ENCODE results near the gene SATB2. TPM values are rescaled to one million over a fixed set of nuclear protein-coding genes. Genes with fewer than 3 reads are reported as not detected.

SATB2 gene
- total RNA-seq, 1 donor from 2014 or later: 1.2 TPM

- no peaks in the 10 kb centered on the region for H3K9me3 ChIP-seq
- DNase-seq (ENCODE audit: low spot score in 2 of 2): no peak
- no peaks in the 10 kb centered on the region for H3K36me3 ChIP-seq
- no peak for TF ChIP-seq CTCF (IDR thresholded peaks at IDR 0.05)
- no peaks in the 10 kb centered on the region for H3K27me3 ChIP-seq
- H3K4me1 ChIP-seq: no peaks in the 10 kb centered on the region
- intact Hi-C loops (cut with DNase I): no loop called here
- no peak overlapping the region for H3K27ac ChIP-seq
- H3K4me3 ChIP-seq: no peak overlapping the region
Observed at GRCh38 chr2:199446996-199447576, 10.7 kb downstream of the SATB2 start.

GRCh38 chr2:199444749-199445148, 13.0 kb downstream of the SATB2 start:
- intact Hi-C loops (cut with DNase I): no loop called here
- H3K4me3 ChIP-seq: no peak overlapping the region
- no peak overlapping the region for H3K27ac ChIP-seq
- H3K27me3 ChIP-seq: no peaks in the 10 kb centered on the region
- no peaks in the 10 kb centered on the region for H3K36me3 ChIP-seq
- no peak for TF ChIP-seq CTCF (IDR thresholded peaks at IDR 0.05)
- no peaks in the 10 kb centered on the region for H3K4me1 ChIP-seq
- H3K9me3 ChIP-seq: no peaks in the 10 kb centered on the region
- no peak for DNase-seq (ENCODE audit: low spot score in 2 of 2)

- intact Hi-C loops (cut with DNase I): no loop called here
- Histone ChIP-seq H3K9me3 (no peaks in the 10 kb centered on the region), H3K4me3 (no peak overlapping the region), H3K4me1 (no peaks in the 10 kb centered on the region), H3K36me3 (no peaks in the 10 kb centered on the region), H3K27ac (no peak overlapping the region), H3K27me3 (no peaks in the 10 kb centered on the region)
- no peak for TF ChIP-seq CTCF (IDR thresholded peaks at IDR 0.05)
- no peak for DNase-seq (ENCODE audit: low spot score in 2 of 2)
Observed at GRCh38 chr2:199443589-199444130, 14.1 kb downstream of the SATB2 start.

GRCh38 chr2:199442173-199442572, 15.6 kb downstream of the SATB2 start:
- Histone ChIP-seq H3K4me1 (no peaks in the 10 kb centered on the region), H3K27ac (no peak overlapping the region), H3K27me3 (no peaks in the 10 kb centered on the region), H3K36me3 (no peaks in the 10 kb centered on the region), H3K4me3 (no peak overlapping the region), H3K9me3 (no peaks in the 10 kb centered on the region)
- no peak for TF ChIP-seq CTCF (IDR thresholded peaks at IDR 0.05)
- DNase-seq (ENCODE audit: low spot score in 2 of 2): no peak
- intact Hi-C loops (cut with DNase I): no loop called here

GRCh38 chr2:199441759-199442158, 16.0 kb downstream of the SATB2 start:
- DNase-seq (ENCODE audit: low spot score in 2 of 2): no peak
- no peaks in the 10 kb centered on the region for H3K9me3 ChIP-seq
- no peak for TF ChIP-seq CTCF (IDR thresholded peaks at IDR 0.05)
- H3K36me3 ChIP-seq: no peaks in the 10 kb centered on the region
- intact Hi-C loops (cut with DNase I): no loop called here
- H3K4me3 ChIP-seq: no peak overlapping the region
- H3K27ac ChIP-seq: no peak overlapping the region
- no peaks in the 10 kb centered on the region for H3K27me3 ChIP-seq
- no peaks in the 10 kb centered on the region for H3K4me1 ChIP-seq

GRCh38 chr2:199440118-199440517, 17.6 kb downstream of the SATB2 start:
- Histone ChIP-seq H3K27me3 (no peaks in the 10 kb centered on the region), H3K4me3 (no peak overlapping the region), H3K36me3 (no peaks in the 10 kb centered on the region), H3K4me1 (no peaks in the 10 kb centered on the region), H3K9me3 (no peaks in the 10 kb centered on the region), H3K27ac (no peak overlapping the region)
- TF ChIP-seq CTCF (IDR thresholded peaks at IDR 0.05): no peak
- intact Hi-C loops (cut with DNase I): no loop called here
- no peak for DNase-seq (ENCODE audit: low spot score in 2 of 2)

Measured in ascending aorta (tissue), 2 donors.